GM13977 (cell line): Measurements from ENCODE around the gene TMEM94.
A peak's percentile ranks its signal among the peaks of the same experiment; 100 is the strongest.

Experiments used
- DNase-seq: peaks from one replicate; pipeline ENCODE4 v3.0.0; 2012; ENCODE audit warnings: low spot score
- CTCF ChIP-seq: IDR thresholded peaks from 2 replicates; pipeline ENCODE4 v1.5.1; 2012; ENCODE audit warnings: mild to moderate bottlenecking, control low read depth; ENCODE audit not compliant: insufficient read depth; ENCODE audit errors: extremely low read depth, missing control alignments
- in situ Hi-C: fragments of 300-500 bp; cut with MboI; formaldehyde crosslinking; loops from one replicate; pipeline ENCODE4 v1.12.0; 2022; ENCODE audit warnings: low sequenced_read_pairs, low pct_unique_long_range_greater_than_20kb, mixed read lengths, inconsistent platforms; ENCODE audit not compliant: unreplicated experiment

TMEM94 gene

GRCh38 chr17:75485688-75486087 is 29.3 kb downstream of the TMEM94 start:
- in situ Hi-C loops: no loop called here
- DNase-seq: no peak
- TF ChIP-seq CTCF: no peak

GRCh38 chr17:75486151-75486550 is 29.7 kb downstream of the TMEM94 start:
- no peak for TF ChIP-seq CTCF
- in situ Hi-C loops: no loop called here
- DNase-seq: no peak

- no peak for TF ChIP-seq CTCF
- no peak for DNase-seq
- in situ Hi-C loops: no loop called here
These were observed 30.5 kb downstream of the TMEM94 start for GRCh38 chr17:75486951-75487350.

GRCh38 chr17:75487351-75488070 is 31.1 kb downstream of the TMEM94 start:
- no peak for TF ChIP-seq CTCF
- DNase-seq: peak; percentile 79
- in situ Hi-C loops: no loop called here

GRCh38 chr17:75488693-75489510 is 32.5 kb downstream of the TMEM94 start:
- in situ Hi-C loops: no loop called here
- TF ChIP-seq CTCF: no peak
- no peak for DNase-seq

GRCh38 chr17:75489511-75489955 is 33.1 kb downstream of the TMEM94 start:
- no peak for DNase-seq
- in situ Hi-C loops: no loop called here
- TF ChIP-seq CTCF: no peak
